Inferior parietal cortex (tissue), 1 donor: Measurements from ENCODE around the gene EFCAB11.

ENCODE experiments used
- DNase-seq: peaks from one replicate; pipeline ENCODE4 v3.0.0-alpha.2; 2016; ENCODE audit errors: extremely low spot score

Gene EFCAB11

DNA sequence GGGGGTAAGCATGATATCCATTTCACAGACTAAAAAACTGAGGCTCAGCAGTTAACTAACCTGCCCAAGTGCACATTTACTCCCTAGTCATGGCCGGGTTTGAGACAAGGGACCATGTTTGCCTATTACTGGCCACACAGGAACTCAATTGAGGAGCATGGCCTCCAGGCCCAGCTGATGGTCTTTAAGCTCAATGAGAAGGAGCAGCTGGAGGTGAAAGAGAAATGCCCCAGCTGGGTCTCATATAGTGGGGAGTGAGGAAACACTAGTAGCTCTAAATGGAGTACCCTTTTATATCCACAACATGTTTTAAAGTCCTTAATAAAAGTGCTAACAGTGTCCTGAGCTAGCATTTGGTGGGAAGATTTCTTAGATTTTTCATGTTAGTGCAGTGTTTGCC lies 2.8 kb upstream of the EFCAB11 start:
- no peak for DNase-seq

DNA sequence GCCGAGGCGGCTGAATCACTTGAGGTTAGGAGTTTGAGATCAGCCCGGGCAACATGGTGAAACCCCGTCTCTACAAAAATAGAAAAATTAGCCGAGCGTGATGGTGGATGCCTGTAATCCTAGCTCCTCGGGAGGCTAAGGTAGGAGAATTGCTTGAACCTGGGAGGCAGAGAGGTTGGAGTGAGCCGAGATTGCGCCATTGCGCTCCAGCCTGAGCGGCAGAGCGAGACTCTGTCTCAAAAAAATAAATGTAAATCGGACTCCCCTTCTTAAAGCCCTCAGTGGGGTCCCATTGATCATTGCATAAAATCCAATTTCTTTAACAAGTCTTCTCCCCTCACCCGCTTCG lies 2.1 kb upstream of the EFCAB11 start:
- no peak for DNase-seq

GRCh38 chr14:89955745-89956660 lies 1.5 kb upstream of the EFCAB11 start, which contains the start of gene TDP1:
TDP1 (plus strand) TSS chr14:89955927; CDS start chr14:89963115, 7,188 bp downstream.
- DNase-seq = peak; percentile 98

- no peak for DNase-seq
Observed at GRCh38 chr14:89955022-89955744, 653 bp upstream of the EFCAB11 start.

DNA sequence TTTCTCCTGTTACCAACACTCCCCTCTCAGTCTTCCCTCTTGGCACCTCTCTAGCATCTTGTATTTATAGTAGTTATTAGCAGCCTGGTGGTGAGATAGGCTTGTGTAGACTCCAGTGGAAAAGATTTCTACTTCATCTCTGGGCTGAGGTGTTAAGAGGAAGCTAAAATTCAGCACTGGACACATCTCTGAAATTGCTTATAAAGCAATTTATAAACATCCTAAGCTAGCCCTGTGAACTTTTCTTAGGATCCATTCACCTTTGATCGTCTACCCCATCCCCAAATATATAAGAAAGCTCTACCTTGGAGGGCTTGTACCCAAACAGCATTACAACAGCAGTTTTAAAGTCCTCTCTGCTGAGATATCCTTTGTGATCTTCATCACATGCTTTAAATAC lies 928 bp downstream of the EFCAB11 start:
- DNase-seq = no peak

DNA sequence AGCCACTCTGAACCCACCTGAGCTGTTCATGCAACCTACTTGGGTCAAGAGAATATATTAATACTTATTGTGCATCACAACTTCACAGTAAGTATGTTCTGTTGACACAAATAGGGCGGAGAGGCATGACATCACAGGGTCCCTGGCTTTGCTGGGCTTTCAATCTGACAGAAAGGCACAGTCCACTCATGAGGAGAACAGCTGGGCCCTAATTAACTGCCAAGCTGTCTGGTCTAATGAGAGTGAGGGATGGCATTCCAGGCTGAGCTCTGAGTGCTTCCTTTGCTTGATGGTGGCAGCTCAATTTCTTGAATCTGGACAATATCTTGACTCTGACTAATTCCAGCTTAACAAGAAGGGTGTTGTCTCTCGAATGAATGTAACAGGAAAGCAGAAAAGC lies 2.0 kb downstream of the EFCAB11 start:
- DNase-seq = no peak

- no peak for DNase-seq
Observed at GRCh38 chr14:89947344-89947743, 7.2 kb downstream of the EFCAB11 start.

DNA sequence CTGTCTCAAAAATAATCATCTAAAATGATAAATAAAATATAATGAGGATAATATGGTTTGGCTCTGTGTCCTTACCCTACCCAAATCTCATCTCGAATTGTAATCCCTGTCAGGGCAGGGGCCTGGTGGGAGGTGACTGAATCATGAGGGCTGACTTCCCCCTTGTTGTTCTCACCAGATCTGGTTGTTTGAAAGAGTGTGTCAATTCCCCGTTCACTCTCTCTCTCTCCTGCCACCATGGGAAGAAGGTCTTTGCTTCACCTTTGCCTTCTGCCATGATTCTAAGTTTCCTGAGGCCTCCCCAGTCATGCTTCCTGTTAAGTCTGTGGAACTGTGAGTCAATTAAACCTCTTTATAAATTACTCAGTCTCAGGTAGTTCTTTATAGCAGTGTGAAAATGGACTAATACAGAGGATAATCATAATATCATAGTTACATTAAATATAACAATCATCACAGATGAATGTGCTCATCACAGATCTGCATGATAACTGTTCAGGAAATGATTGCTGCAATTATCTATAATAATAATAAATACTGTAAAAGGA lies 12.6 kb downstream of the EFCAB11 start:
- no peak for DNase-seq

DNA sequence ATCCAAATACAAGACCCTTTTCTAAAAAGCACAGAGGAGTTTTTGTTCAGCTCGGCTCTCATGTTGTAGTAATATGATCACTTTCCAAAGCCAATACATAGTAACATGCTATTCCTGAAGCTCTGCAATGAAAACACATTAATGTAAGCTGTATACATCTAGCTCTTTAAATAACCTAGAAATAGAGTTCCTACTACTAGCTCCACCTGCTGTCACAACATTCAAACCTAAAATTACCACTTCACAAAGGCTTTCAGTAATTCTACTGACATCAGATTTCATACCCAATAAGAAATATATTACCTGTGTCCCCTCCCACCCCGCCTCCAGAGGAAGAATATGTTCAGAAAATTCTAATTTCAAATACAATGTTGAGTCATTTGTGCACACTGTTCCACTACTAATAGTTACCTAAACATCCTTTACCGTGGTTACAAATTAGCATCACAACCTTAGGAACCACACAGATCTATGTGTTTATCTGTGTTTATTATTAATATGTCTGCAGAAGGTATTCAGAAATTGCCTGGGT lies 17.8 kb downstream of the EFCAB11 start:
- no peak for DNase-seq

GRCh38 chr14:89933002-89933401 lies 21.5 kb downstream of the EFCAB11 start:
- DNase-seq = no peak

- no peak for DNase-seq
Observed at GRCh38 chr14:89927186-89927865, 27.2 kb downstream of the EFCAB11 start.

- no peak for DNase-seq
Observed at GRCh38 chr14:89926694-89927093, 27.8 kb downstream of the EFCAB11 start.

DNA sequence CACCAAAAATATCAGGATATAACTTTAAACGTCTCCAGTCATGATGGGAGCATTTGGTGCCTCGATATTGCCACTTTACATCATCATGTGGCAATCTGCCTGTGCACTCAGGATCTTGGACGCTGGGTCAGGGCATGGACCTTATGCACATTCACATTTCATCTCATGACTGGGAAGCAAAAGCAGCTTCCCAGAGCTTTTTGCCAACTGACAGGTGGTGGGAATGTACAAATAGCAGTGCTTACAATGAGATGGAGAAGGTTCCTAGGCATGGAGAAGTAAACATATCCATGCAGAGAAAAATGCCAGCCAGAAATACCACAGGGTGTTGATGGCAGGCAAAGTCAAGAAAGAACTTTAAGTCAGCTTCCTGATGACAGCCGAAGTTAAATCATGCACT lies 30.3 kb downstream of the EFCAB11 start:
- no peak for DNase-seq

GRCh38 chr14:89922031-89922907 lies 32.3 kb downstream of the EFCAB11 start:
- peak; percentile 51 for DNase-seq

DNA sequence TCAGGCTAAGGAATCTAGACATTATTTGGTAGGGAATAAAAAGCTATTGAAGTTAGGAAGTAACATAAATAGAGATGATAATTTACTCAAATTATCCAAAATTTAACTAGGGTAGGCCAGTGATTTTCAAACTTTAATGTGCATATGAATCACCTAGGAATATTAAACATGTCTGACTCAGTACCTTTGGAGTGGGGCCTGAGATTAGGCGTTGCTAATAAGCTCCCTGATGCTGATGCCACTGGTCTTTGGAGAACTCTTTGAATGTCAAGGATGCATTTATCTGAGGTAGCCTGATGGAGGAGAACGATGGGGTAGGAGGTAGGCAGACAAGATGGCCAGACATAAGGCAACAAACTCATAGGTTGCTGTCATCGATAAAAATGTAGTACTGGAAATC lies 33.2 kb downstream of the EFCAB11 start:
- DNase-seq = no peak

GRCh38 chr14:89920056-89920455 lies 34.5 kb downstream of the EFCAB11 start:
- no peak for DNase-seq

GRCh38 chr14:89918721-89919120 lies 35.8 kb downstream of the EFCAB11 start:
- no peak for DNase-seq

- DNase-seq = peak; percentile 94
Observed at GRCh38 chr14:89915114-89915878, 39.2 kb downstream of the EFCAB11 start.

GRCh38 chr14:89912667-89913211 lies 41.8 kb downstream of the EFCAB11 start:
- peak; percentile 61 for DNase-seq

DNA sequence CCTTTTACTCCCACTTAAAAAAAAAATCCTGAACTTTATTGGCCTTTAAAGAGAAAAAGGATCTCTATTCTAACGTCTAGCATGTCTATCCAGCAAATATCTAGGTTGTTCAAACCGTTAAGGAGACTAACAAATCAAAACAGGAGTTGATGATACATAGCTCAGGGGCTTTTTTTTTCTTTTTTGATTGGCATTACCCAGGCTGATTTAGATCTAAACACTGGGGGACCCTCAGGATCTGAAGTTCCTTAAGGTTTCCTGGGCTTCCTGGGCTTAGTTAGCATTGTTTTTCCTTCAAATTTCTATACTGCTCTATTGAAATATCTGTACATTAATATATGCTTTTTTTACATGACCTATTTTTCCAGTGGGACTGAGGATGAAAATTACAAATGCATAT lies 42.3 kb downstream of the EFCAB11 start:
- DNase-seq = no peak
